ENCODE results near the gene PYGB.

Gene PYGB

DNA sequence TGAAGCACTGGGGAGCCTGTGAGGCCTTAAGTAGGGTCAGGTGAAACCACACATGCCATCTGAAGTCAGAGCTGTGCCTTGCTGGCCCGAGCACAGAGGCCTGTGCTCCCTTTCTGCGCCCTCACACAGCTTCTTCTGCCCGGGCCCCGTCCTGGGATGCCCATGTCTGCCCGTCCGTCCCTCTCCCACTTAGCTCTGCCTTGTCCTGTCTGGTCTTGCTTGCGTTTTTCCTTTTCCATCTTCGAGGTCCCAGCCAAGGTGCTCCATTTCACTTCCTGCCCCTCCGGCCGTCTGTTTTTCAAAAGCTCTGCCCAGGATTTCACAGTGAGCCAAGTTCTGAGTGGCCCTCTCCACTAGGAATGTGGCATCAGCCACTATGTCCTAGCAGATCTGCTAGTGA, 45.6 kb downstream of the PYGB start:
- no peak overlapping the region for H3K4me3 ChIP-seq (ENCODE audit: low read length)
- peaks cover 47% of the 10 kb centered on the region for H3K36me3 ChIP-seq (ENCODE audit: insufficient read depth, low read depth, low read length)
- H3K27me3 ChIP-seq (ENCODE audit: insufficient read depth, low read length) = no peaks in the 10 kb centered on the region
- no peaks in the 10 kb centered on the region for H3K9me3 ChIP-seq (ENCODE audit: insufficient read depth, low read depth, low read length)
- H3K27ac ChIP-seq (ENCODE audit: low read length) = no peak overlapping the region
- H3K9ac ChIP-seq (ENCODE audit: low read depth, low read length) = no peak overlapping the region
- H3K4me1 ChIP-seq (ENCODE audit: insufficient read depth, low read length) = 0 out of 2 replicates have a peak, but pooled peaks cover 3% of the 10 kb centered on the region

- Histone ChIP-seq H3K9me3 (ENCODE audit: insufficient read depth, low read depth, low read length) (no peaks in the 10 kb centered on the region), H3K36me3 (ENCODE audit: insufficient read depth, low read depth, low read length) (peaks cover 42% of the 10 kb centered on the region), H3K27ac (ENCODE audit: low read length) (no peak overlapping the region), H3K27me3 (ENCODE audit: insufficient read depth, low read length) (no peaks in the 10 kb centered on the region), H3K9ac (ENCODE audit: low read depth, low read length) (no peak overlapping the region), H3K4me3 (ENCODE audit: low read length) (no peak overlapping the region), H3K4me1 (ENCODE audit: insufficient read depth, low read length) (0 out of 2 replicates have a peak, but pooled peaks cover 3% of the 10 kb centered on the region)
Measured at GRCh38 chr20:25293910-25294458, 46.1 kb downstream of the PYGB start.

- no peak overlapping the region for H3K4me3 ChIP-seq (ENCODE audit: low read length)
- no peaks in the 10 kb centered on the region for H3K9me3 ChIP-seq (ENCODE audit: insufficient read depth, low read depth, low read length)
- 0 out of 2 replicates have a peak, but pooled peaks cover 3% of the 10 kb centered on the region for H3K4me1 ChIP-seq (ENCODE audit: insufficient read depth, low read length)
- H3K36me3 ChIP-seq (ENCODE audit: insufficient read depth, low read depth, low read length) = peaks cover 40% of the 10 kb centered on the region
- no peak overlapping the region for H3K27ac ChIP-seq (ENCODE audit: low read length)
- no peaks in the 10 kb centered on the region for H3K27me3 ChIP-seq (ENCODE audit: insufficient read depth, low read length)
- H3K9ac ChIP-seq (ENCODE audit: low read depth, low read length) = no peak overlapping the region
Measured at GRCh38 chr20:25294459-25295385, 46.8 kb downstream of the PYGB start.

GRCh38 chr20:25295386-25296093, 47.7 kb downstream of the PYGB start:
- Histone ChIP-seq H3K9ac (ENCODE audit: low read depth, low read length) (no peak overlapping the region), H3K27ac (ENCODE audit: low read length) (no peak overlapping the region), H3K9me3 (ENCODE audit: insufficient read depth, low read depth, low read length) (no peaks in the 10 kb centered on the region)

GRCh38 chr20:25296094-25297093, 48.5 kb downstream of the PYGB start:
- H3K4me1 ChIP-seq (ENCODE audit: insufficient read depth, low read length) = 0 out of 2 replicates have a peak, but pooled peaks cover 3% of the 10 kb centered on the region
- H3K4me3 ChIP-seq (ENCODE audit: low read length) = no peak overlapping the region
- H3K9me3 ChIP-seq (ENCODE audit: insufficient read depth, low read depth, low read length) = no peaks in the 10 kb centered on the region
- no peak overlapping the region for H3K27ac ChIP-seq (ENCODE audit: low read length)
- no peaks in the 10 kb centered on the region for H3K27me3 ChIP-seq (ENCODE audit: insufficient read depth, low read length)
- H3K9ac ChIP-seq (ENCODE audit: low read depth, low read length) = no peak overlapping the region
- peaks cover 26% of the 10 kb centered on the region for H3K36me3 ChIP-seq (ENCODE audit: insufficient read depth, low read depth, low read length)

More at GRCh38 chr20:25295386-25296093, 47.7 kb downstream of the PYGB start:
- Histone ChIP-seq H3K4me3 (ENCODE audit: low read length) (no peak overlapping the region), H3K36me3 (ENCODE audit: insufficient read depth, low read depth, low read length) (peaks cover 33% of the 10 kb centered on the region), H3K27me3 (ENCODE audit: insufficient read depth, low read length) (no peaks in the 10 kb centered on the region), H3K4me1 (ENCODE audit: insufficient read depth, low read length) (0 out of 2 replicates have a peak, but pooled peaks cover 3% of the 10 kb centered on the region)

DNA sequence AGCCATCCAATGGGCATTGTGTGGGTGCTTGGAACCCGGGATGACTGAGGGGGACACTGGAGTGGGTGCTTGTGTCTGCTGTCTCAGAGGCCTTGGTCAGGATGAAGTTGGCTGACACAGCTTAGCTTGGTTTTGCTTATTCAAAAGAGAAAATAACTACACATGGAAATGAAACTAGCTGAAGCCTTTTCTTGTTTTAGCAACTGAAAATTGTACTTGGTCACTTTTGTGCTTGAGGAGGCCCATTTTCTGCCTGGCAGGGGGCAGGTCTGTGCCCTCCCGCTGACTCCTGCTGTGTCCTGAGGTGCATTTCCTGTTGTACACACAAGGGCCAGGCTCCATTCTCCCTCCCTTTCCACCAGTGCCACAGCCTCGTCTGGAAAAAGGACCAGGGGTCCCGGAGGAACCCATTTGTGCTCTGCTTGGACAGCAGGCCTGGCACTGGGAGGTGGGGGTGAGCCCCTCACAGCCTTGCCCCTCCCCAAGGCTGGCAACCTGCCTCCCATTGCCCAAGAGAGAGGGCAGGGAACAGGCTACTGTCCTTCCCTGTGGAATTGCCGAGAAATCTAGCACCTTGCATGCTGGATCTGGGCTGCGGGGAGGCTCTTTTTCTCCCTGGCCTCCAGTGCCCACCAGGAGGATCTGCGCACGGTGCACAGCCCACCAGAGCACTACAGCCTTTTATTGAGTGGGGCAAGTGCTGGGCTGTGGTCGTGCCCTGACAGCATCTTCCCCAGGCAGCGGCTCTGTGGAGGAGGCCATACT, 49.4 kb downstream of the PYGB start:
- Histone ChIP-seq H3K4me3 (ENCODE audit: low read length) (no peak overlapping the region), H3K36me3 (ENCODE audit: insufficient read depth, low read depth, low read length) (peaks cover 28% of the 10 kb centered on the region), H3K27ac (ENCODE audit: low read length) (no peak overlapping the region), H3K27me3 (ENCODE audit: insufficient read depth, low read length) (no peaks in the 10 kb centered on the region), H3K9ac (ENCODE audit: low read depth, low read length) (no peak overlapping the region), H3K4me1 (ENCODE audit: insufficient read depth, low read length) (0 out of 2 replicates have a peak, but pooled peaks cover 3% of the 10 kb centered on the region), H3K9me3 (ENCODE audit: insufficient read depth, low read depth, low read length) (no peaks in the 10 kb centered on the region)

DNA sequence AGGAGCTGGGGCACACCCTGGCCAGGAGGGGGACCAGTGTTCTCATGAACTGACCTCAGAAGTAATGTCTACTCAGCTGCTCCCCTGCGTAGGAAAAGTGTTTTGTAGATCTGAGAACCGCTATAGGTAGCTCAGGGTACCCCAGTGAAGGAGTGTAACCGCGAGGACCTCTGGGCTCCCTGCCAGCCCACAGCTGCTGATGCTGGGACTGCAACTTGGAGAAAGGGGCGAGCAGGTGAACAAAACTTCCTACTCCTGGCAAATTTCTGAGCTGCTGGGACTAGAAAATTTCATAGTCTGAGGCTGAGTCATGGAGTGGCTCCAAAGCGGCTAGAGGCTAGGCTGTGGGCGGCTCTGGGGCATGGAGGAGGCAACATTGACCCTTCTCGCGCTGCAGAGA, 51.9 kb downstream of the PYGB start:
- Histone ChIP-seq H3K27ac (ENCODE audit: low read length) (no peak overlapping the region), H3K9me3 (ENCODE audit: insufficient read depth, low read depth, low read length) (no peaks in the 10 kb centered on the region), H3K27me3 (ENCODE audit: insufficient read depth, low read length) (no peaks in the 10 kb centered on the region), H3K4me3 (ENCODE audit: low read length) (no peak overlapping the region), H3K9ac (ENCODE audit: low read depth, low read length) (no peak overlapping the region), H3K36me3 (ENCODE audit: insufficient read depth, low read depth, low read length) (peaks cover 50% of the 10 kb centered on the region), H3K4me1 (ENCODE audit: insufficient read depth, low read length) (0 out of 2 replicates have a peak, but pooled peaks cover under 1% of the 10 kb centered on the region)

DNA sequence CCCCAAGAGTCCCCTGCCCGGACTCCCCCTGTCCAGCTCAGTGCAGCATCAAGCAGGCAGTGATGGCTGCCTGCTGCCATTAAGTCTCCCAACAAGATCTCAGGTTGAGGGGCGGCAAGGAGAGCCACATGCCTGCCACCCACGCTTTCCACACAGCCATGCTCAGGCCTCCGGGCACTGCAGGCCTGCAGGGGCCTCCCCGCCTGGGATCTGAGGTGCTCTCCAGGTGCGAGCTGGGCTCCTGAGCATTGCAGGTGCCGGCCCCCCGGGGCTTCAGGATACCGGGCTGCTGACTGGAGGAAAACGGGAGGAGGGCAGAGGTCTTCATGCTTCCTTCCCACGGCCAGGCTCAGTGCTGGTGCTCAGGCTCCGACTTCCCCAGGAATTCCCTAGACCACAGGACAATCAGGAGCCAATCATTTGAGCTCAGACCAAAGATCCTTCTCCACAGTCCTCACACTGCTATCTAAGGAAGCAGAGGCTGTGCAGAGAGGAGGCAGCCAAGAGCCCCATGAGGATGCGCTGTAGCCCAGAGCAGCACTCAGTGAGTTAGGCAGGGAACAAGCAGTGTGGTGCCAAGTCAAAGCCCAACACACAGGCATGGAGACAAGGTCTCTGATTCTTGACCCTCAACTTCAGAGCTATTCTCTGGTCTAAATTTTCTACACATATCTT, 52.7 kb downstream of the PYGB start:
- Histone ChIP-seq H3K36me3 (ENCODE audit: insufficient read depth, low read depth, low read length) (peaks cover 54% of the 10 kb centered on the region), H3K9ac (ENCODE audit: low read depth, low read length) (no peak overlapping the region), H3K4me1 (ENCODE audit: insufficient read depth, low read length) (no peaks in the 10 kb centered on the region), H3K4me3 (ENCODE audit: low read length) (no peak overlapping the region), H3K27ac (ENCODE audit: low read length) (no peak overlapping the region), H3K27me3 (ENCODE audit: insufficient read depth, low read length) (no peaks in the 10 kb centered on the region), H3K9me3 (ENCODE audit: insufficient read depth, low read depth, low read length) (no peaks in the 10 kb centered on the region)

- Histone ChIP-seq H3K4me1 (ENCODE audit: insufficient read depth, low read length) (no peaks in the 10 kb centered on the region), H3K9ac (ENCODE audit: low read depth, low read length) (no peak overlapping the region), H3K36me3 (ENCODE audit: insufficient read depth, low read depth, low read length) (peaks cover 54% of the 10 kb centered on the region)
Measured at GRCh38 chr20:25301357-25301920, 53.6 kb downstream of the PYGB start.

DNA sequence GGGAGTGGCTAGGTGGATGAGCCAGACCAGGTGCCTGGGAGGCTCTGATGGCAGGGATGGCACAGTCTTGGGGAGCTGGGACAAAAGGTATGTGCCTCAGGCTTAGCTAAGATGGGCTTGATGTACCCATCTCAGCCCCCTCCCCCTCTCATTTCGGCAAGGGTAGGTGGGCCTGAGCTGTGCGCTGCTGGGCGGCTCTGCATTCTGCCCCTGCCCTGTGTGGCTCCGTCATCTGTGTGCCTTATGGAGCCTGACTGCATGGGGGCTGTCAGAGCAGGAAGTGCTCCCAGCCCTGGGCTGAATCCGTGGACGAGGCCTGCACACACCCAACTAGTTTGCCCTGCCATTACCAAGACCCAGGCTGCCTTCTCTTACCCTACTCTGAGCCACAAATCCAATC, 54.7 kb downstream of the PYGB start:
- Histone ChIP-seq H3K36me3 (ENCODE audit: insufficient read depth, low read depth, low read length) (peaks cover 53% of the 10 kb centered on the region), H3K4me1 (ENCODE audit: insufficient read depth, low read length) (no peaks in the 10 kb centered on the region), H3K9me3 (ENCODE audit: insufficient read depth, low read depth, low read length) (no peaks in the 10 kb centered on the region), H3K27me3 (ENCODE audit: insufficient read depth, low read length) (no peaks in the 10 kb centered on the region), H3K9ac (ENCODE audit: low read depth, low read length) (no peak overlapping the region), H3K27ac (ENCODE audit: low read length) (no peak overlapping the region), H3K4me3 (ENCODE audit: low read length) (no peak overlapping the region)

More at GRCh38 chr20:25301357-25301920, 53.6 kb downstream of the PYGB start:
- Histone ChIP-seq H3K27ac (ENCODE audit: low read length) (no peak overlapping the region), H3K9me3 (ENCODE audit: insufficient read depth, low read depth, low read length) (no peaks in the 10 kb centered on the region), H3K4me3 (ENCODE audit: low read length) (no peak overlapping the region), H3K27me3 (ENCODE audit: insufficient read depth, low read length) (no peaks in the 10 kb centered on the region)

Measured in iPS-20b (cell line).